Large intestine (tissue), 3 donors: ENCODE data around the gene MSH5. TPM values are rescaled to one million over a fixed set of nuclear protein-coding genes. Genes with fewer than 3 reads are reported as not detected.
A peak's percentile ranks its signal among the peaks of the same experiment; 100 is the strongest.

ENCODE experiments used
- DNase-seq, 2 donors: peaks; one replicate each; pipeline versions ENCODE4 v3.0.0 to v3.0.0-alpha.2; 2013
- H3K27ac ChIP-seq: one replicate; pipeline ENCODE4 v1.5.1; 2013; ENCODE audit warnings: low read length
- H3K27me3 ChIP-seq: 2 replicates; pipeline ENCODE4 v1.6.1; 2013; ENCODE audit warnings: low read length; ENCODE audit not compliant: control insufficient read depth, insufficient read depth
- H3K36me3 ChIP-seq: 2 replicates; pipeline ENCODE4 v1.6.1; 2013; ENCODE audit warnings: low read length; ENCODE audit not compliant: control insufficient read depth, insufficient read depth
- H3K4me1 ChIP-seq: one replicate; pipeline ENCODE4 v1.6.1; 2013; ENCODE audit warnings: low read length; ENCODE audit not compliant: control insufficient read depth, insufficient read depth
- H3K4me3 ChIP-seq: one replicate; pipeline ENCODE4 v1.5.1; 2013; ENCODE audit warnings: low read length
- H3K9me3 ChIP-seq: one replicate; pipeline ENCODE4 v1.6.1; 2013; ENCODE audit warnings: mild to moderate bottlenecking, low read depth, low read length, moderate library complexity; ENCODE audit not compliant: control insufficient read depth
- WGBS: methylation state at CpG from one replicate; pipeline ENCODE4 v1.1.5; 2013; ENCODE audit warnings: low lambda C conversion rate; ENCODE audit not compliant: insufficient coverage; 5-methylcytosine and 5-hydroxymethylcytosine counted together
- polyA plus RNA-seq: library from polyadenylated mRNA; unstranded; fragments of 120-200 nt; gene quantifications from one replicate; pipeline ENCODE4 v1.2.1, GENCODE V29; 2013

MSH5 gene
- polyA plus RNA-seq, 1 donor, result 51.0 TPM

GRCh38 chr6:31729979-31730630 lies 9.7 kb upstream of the MSH5 start:
- peaks cover 30% of the 10 kb centered on the region for H3K4me1 ChIP-seq
- DNase-seq, result peak; percentile 88
- WGBS, result no CpG with 5 or more reads among the region's 46 CpGs
- peak overlapping the region; percentile 99 for H3K27ac ChIP-seq
- H3K9me3 ChIP-seq, result no peaks in the 10 kb centered on the region
- peaks cover 68% of the 10 kb centered on the region for H3K36me3 ChIP-seq
- peak overlapping the region; percentile 96 for H3K4me3 ChIP-seq
- no peaks in the 10 kb centered on the region for H3K27me3 ChIP-seq

- peaks cover 30% of the 10 kb centered on the region for H3K4me1 ChIP-seq
- DNase-seq, result no peak
- H3K36me3 ChIP-seq, result peaks cover 65% of the 10 kb centered on the region
- H3K9me3 ChIP-seq, result no peaks in the 10 kb centered on the region
- no CpG with 5 or more reads among the region's 11 CpGs for WGBS
- H3K27ac ChIP-seq, result peak overlapping the region; percentile 99
- H3K4me3 ChIP-seq, result peak overlapping the region; percentile 96
- no peaks in the 10 kb centered on the region for H3K27me3 ChIP-seq
These were observed 9.1 kb upstream of the MSH5 start for GRCh38 chr6:31730631-31731086.

- DNase-seq, result no peak
- no peaks in the 10 kb centered on the region for H3K9me3 ChIP-seq
- peaks cover 34% of the 10 kb centered on the region for H3K4me1 ChIP-seq
- H3K4me3 ChIP-seq, result no peak overlapping the region
- WGBS, result no CpG with 5 or more reads among the region's 3 CpGs
- peaks cover 52% of the 10 kb centered on the region for H3K36me3 ChIP-seq
- no peak overlapping the region for H3K27ac ChIP-seq
- H3K27me3 ChIP-seq, result no peaks in the 10 kb centered on the region
These were observed 7.8 kb upstream of the MSH5 start for GRCh38 chr6:31732029-31732428.

DNA sequence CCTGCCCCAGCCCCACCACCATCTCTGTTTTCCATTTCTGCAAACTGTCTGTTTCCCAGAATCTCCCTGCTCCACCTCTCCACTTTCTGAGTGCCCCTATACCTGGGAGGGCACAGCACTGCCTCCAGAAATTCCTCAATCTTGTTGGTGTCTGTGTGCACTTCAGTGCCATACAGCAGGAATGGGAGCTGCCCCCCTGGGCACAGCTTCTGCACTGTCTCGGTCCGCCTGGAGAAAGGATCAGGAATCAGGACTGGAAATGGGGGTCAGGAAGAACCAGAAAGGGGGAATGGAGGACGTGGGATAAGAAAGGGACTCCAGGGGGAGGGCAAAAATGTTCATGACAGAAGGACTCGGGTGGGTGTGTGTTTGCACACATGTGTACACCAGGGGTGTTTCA lies 6.1 kb upstream of the MSH5 start:
- no peak for DNase-seq
- Histone ChIP-seq H3K4me3 (peak overlapping the region; percentile 87), H3K4me1 (peaks cover 30% of the 10 kb centered on the region)

DNA sequence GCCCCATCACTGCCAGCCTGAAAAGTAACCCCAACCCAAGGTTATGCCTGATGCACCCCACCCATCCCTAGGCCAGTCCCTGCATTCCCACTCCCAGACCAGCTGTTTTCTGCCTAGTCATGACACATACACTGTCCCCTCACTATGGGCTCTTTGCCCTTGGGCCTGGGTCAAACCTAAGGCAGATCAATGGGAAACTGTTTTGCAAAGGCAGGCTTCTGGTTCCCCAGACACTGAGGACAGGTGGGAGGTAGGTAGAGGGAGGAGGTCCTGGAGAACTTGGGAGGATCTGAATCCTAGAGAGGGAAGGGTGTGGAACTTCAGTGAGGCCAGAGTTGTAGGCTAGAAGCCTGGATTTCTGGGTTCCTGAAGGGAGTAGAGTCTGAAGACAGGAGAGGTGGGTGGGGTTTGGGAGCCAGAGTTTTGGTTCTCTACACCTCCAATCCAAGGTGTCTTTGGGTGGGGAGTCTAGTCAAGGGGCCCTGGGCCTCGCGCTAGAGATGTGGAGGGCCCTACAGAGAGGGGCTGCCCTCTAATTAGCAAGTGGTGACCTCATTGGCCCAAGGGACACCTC lies 5.5 kb upstream of the MSH5 start:
- no CpG with 5 or more reads among the region's 2 CpGs for WGBS
- peak overlapping the region; percentile 96 for H3K27ac ChIP-seq
- no peaks in the 10 kb centered on the region for H3K27me3 ChIP-seq
- DNase-seq, result no peak
- H3K9me3 ChIP-seq, result no peaks in the 10 kb centered on the region
- H3K4me3 ChIP-seq, result peak overlapping the region; percentile 87
- H3K36me3 ChIP-seq, result peaks cover 41% of the 10 kb centered on the region
- peaks cover 33% of the 10 kb centered on the region for H3K4me1 ChIP-seq

More for the DNA sequence above, 6.1 kb upstream of the MSH5 start:
- no CpG with 5 or more reads among the region's 4 CpGs for WGBS
- H3K27me3 ChIP-seq, result no peaks in the 10 kb centered on the region
- H3K9me3 ChIP-seq, result no peaks in the 10 kb centered on the region
- H3K27ac ChIP-seq, result peak overlapping the region; percentile 96
- peaks cover 41% of the 10 kb centered on the region for H3K36me3 ChIP-seq

- DNase-seq, result peak; percentile 72 to 86
- H3K27ac ChIP-seq, result peak overlapping the region; percentile 96
- no peaks in the 10 kb centered on the region for H3K9me3 ChIP-seq
- H3K36me3 ChIP-seq, result peaks cover 41% of the 10 kb centered on the region
- peaks cover 33% of the 10 kb centered on the region for H3K4me1 ChIP-seq
- WGBS, result 3% methylated on average over 7 of the region's 18 CpGs
- H3K27me3 ChIP-seq, result no peaks in the 10 kb centered on the region
- H3K4me3 ChIP-seq, result peak overlapping the region; percentile 87
These were observed 4.9 kb upstream of the MSH5 start for GRCh38 chr6:31734821-31735406.

DNA sequence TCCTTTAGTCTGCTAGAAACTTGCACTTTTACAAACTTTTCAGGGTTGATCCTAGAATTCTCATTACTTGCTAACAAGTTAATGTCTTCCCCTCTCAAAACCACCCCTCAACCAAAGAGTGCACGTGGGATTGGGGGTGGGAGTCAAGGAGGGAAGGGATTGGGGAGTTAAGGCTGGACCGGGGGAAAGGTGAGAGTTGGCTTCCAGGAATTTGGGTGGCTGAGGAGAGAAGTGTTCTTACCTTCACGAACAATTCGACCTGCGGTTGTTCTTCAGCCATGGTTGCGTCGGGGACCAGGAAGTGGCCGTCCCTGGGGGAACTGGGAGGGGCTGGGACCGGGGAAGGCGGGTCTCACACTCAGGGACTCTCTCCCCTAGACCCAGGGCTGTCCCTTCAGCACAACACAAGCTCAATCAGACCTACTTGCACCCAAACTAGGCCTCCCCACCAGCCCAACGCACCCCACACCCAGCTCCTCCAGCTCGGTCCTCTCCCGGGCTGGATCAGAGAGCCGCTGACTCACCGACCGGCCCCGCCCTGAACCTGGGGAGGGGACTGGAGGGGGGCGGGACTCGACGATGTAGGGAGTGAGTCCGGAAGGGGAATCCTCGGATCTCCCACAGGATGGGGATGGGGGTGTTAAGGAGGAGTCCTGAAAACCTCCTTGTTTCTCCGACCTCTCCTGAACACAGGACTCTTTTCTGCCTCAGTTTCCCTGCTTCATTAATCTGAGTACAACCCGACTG lies 3.6 kb upstream of the MSH5 start, which contains the start of gene CLIC1:
CLIC1 (minus strand) TSS at position 510 of the 747 bp plus-strand sequence; CDS start at position 280, 230 bp downstream.
- Histone ChIP-seq H3K4me1 (peaks cover 34% of the 10 kb centered on the region), H3K27me3 (no peaks in the 10 kb centered on the region), H3K9me3 (no peaks in the 10 kb centered on the region), H3K36me3 (peaks cover 31% of the 10 kb centered on the region), H3K4me3 (peak within 1 kb of the TSS; percentile 87), H3K27ac (peak within 1 kb of the TSS; percentile 96)
- DNase-seq, result peak; percentile 90 to 95
- no CpG with 5 or more reads among the region's 24 CpGs for WGBS

- Histone ChIP-seq H3K36me3 (peaks cover 28% of the 10 kb centered on the region), H3K9me3 (no peaks in the 10 kb centered on the region), H3K27me3 (no peaks in the 10 kb centered on the region), H3K27ac (peak overlapping the region; percentile 96), H3K4me3 (peak overlapping the region; percentile 87), H3K4me1 (peaks cover 35% of the 10 kb centered on the region)
- DNase-seq, result peak in 1 of 2 donors; percentile 44
- no CpG with 5 or more reads among the region's 10 CpGs for WGBS
These were observed 3.0 kb upstream of the MSH5 start for GRCh38 chr6:31736768-31737314.

- WGBS, result no CpG with 5 or more reads among the region's 7 CpGs
- peak overlapping the region; percentile 87 for H3K4me3 ChIP-seq
- peaks cover 35% of the 10 kb centered on the region for H3K4me1 ChIP-seq
- H3K9me3 ChIP-seq, result no peaks in the 10 kb centered on the region
- peaks cover 23% of the 10 kb centered on the region for H3K36me3 ChIP-seq
- peak; percentile 91 to 97 for DNase-seq
- H3K27me3 ChIP-seq, result no peaks in the 10 kb centered on the region
- peak overlapping the region; percentile 96 for H3K27ac ChIP-seq
These were observed 2.4 kb upstream of the MSH5 start for GRCh38 chr6:31737315-31737990.
